HG02943 (cell line): Measurements from ENCODE around the gene GOLM1.
"Not testable (repeated sequence)": the region's sequence is repeated elsewhere in the genome, so short reads cannot be mapped to it uniquely, and the experiment has no call there.

Experiments used
- ATAC-seq: cut with Tn5 transposase; IDR thresholded peaks from one replicate; pipeline ENCODE4 v1.9.1; 2021; ENCODE audit warnings: mild to moderate bottlenecking, low read depth, moderate library complexity; ENCODE audit not compliant: unreplicated experiment

GOLM1 gene, protein sequence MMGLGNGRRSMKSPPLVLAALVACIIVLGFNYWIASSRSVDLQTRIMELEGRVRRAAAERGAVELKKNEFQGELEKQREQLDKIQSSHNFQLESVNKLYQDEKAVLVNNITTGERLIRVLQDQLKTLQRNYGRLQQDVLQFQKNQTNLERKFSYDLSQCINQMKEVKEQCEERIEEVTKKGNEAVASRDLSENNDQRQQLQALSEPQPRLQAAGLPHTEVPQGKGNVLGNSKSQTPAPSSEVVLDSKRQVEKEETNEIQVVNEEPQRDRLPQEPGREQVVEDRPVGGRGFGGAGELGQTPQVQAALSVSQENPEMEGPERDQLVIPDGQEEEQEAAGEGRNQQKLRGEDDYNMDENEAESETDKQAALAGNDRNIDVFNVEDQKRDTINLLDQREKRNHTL

DNA sequence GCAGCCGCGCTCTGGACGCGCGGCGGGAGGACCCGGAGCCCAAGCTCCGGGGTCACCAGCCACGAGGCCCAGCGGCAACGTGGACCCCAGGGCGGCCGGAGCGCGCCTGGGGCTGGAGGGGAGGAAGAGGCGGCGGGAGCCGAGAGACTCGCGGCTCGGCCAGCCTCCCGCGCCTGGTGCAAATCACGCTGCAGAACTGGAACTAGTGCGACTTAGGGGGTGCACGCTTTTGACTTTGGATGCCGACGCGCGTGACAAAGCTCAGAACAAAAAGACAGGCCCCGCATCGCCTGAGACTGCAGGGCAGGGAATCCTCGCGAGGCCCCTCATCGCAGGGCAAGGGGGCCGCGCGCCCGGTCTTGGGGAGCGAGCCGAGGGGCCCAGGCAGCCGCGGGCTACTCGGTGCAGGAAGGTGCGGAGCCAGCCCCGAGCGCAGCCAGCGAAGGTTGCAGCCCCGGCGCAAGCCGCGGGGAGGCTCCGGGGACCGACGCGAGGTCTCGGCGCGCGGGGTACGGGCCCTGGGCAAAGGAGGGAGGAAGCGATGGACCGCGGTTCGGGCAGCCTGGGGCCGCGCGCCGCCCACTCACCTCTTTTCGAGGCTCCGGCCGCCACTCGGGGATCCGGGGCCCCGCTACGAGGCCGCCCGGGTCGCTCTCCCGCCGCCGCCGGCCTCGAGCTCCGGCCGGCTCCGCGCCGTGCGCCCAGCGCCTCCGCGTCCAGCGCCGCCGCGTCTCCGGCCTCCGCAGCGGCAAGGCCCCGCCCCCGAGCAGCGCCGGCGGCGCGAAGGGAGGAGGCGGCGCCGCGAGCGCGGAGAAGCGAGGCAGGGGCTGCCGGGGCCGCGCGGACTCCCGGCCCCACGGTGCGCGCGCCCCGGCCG, at the start of gene GOLM1:
GOLM1 (minus strand) TSS at position 735 of the 877 bp plus-strand sequence. CDS start 20,238 bp downstream, outside the sequence.
- ATAC-seq: peak; percentile 73

DNA sequence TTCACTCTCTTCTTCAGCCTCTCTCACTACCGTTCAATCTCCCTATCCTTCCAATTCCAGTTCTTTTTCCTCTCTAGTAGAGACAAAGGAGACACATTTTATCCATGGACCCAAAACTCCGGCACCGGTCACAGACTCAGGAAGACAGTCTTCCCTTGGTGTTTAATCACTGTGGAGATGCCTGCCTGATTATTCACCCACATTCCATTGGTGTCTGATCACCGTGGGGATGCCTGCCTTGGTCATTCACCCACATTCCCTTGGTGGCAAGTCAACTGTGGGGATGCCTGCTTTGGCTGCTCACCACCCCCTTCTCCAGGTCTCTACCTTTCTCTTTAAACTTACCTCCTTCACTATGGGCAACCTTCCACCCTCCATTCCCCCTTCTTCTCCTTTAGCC, 47.3 kb upstream of the GOLM1 start:
- ATAC-seq: not testable (repeated sequence)

DNA sequence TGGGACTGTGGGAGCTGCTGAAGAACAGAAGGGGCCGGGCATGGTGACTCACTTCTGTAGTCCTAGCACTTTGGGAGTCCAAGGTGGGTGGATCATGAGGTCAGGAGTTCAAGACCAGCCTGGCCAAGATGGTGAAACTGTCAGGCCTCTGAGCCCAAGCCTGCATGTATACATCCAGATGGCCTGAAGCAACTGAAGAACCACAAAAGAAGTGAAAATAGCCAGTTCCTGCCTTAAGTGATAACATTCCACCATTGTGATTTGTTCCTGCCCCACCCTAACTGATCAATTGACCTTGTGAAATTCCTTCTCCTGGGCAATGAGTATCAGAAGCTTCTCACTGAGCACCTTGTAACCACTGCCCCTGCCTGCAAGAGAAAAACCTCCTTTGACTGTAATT, 46.6 kb upstream of the GOLM1 start:
- not testable (repeated sequence) for ATAC-seq

DNA sequence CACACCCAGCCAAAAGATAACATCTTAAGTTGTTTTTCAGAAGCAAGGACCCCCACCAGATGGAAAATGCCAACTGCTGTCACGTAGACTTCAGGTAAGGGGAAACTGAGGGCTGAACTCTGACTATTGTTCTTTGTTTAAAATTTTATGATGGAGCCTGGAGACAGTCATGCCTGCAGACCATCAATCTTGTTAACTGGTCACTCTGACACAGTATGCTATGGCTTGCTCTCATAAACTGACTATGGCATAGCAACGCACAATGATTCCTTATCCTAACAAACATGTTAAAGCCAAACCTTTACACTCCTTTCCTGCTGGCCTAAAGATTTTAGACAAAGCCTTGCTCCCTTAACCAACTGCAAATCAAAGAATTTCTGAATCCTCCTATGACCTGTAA, 43.6 kb upstream of the GOLM1 start:
- ATAC-seq: no peak

DNA sequence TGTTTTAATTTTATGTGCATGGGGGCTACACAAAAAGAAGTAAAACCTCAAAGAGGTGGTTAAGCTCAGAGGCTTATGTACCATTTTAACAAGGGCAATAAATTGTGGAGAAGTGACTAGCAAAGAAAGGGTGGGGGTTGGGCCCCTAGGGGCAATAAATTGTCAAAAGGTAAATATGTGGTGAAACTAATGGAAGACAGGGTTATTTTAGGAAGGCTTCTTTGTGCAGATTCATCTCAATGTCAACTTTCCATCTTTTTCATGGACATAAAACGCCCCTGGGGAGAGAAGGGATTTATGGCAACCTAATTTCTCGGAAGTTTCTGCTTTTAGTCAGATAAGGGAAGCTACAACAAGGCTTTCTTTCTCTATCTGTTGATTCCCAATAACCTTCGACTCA, 42.5 kb upstream of the GOLM1 start:
- no peak for ATAC-seq

DNA sequence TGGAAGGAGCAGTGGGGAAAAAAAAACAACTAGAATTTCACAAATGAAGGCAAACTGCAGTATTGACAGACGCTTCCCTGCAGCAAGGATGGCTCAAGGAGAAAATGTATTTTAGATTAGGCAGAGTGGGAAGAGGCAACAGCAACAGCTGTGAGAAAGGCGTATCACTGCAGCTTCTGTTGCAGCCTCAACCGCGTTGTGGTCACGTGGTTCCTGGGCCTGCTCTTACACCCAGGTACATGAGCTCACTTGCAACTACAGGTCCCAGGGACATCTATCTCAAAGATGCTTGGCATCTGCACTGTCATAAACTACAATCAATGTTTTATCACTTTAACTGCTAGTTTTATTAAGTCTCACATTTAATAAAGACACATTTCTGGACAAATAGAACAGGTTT, 36.0 kb upstream of the GOLM1 start:
- ATAC-seq: no peak

DNA sequence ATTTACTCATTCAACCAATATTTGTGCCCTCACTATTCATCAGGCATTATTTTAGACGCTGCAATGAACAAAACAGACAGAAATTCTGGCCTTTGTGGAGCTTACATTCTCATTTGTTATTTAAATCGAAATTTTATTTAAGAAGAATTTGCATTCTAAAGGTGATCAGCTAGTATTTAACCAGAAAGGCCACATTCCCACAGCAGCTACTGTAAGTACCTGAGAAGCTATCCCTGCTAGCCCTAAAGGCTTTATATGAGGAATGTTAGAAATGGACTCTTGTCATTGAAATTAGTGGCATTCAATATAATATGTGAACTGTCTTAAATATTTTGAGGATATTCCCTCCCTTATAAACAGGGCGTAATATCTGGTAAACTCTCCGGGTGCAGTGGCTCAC, 35.0 kb upstream of the GOLM1 start:
- no peak for ATAC-seq

DNA sequence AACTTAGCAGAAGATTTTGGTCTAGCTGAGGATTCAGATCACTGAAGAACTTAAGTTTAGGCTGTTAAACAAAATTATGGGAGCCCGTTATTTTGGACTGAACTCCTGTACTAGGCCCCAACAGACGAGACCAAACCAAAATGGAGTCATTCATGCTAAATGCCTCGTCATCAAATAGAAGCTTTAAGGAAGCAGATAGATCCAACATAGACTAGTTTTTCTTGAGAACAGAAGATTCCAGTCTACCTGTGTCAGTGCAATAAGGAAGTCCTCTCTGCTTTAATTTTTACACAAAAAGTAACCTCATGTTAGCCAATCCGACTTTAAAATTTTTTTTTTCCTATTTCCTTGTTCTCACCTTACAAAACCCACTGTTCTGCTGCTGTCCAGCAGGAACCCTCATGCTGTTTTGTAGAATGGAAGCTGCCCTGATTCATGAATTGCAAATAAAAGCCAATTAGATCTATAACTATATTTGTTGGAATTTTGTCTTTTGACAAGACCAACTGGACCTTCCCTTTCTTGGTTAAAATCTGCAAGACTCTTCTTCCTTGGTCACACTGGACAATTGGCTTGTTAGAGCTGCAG, 29.0 kb upstream of the GOLM1 start:
- no peak for ATAC-seq

DNA sequence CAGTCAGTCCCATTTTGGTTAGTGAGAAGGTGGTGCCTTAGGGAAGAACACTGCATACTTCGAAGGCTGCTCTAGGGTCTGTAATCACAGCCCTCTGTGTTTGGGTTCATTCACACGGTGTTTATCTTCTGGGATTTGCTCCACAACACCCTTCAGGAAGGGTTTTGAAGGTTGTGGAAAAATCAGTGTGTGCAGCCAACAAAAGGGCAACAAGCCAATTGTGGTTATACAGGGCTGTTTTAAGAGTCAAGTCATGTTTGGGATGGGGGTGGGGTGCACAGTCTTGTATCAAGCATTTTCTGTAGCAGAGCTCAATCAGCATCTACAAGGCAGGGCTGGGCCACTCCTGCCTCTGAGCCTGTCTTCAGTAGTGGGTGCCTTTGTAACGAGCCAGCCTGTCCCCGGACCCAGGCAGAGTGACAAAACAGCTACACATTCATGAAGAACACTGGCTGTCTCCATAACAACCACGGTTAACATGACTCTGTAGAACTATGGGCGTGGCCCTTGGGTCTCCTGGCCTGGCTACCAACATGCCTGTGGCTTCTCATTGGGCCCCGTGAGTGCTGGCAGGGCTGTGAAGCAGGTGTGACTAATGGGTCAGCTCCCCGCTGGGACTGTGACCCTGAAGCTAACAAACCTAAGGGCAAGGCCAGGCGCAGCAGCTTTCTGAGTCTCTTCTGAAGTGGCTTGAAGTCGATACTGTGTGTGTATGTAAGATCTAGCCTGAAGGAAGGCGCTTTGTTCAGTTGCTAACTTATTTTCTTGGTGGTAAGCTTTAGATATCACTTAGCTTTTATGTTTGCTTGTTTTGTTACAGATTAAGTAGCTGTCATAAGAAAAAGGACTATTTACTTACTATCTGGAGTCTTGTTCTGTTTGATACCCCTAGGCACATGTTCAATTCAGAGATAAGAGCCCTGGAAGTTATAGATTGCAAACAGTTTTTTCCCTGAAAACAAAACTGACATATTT, 27.9 kb upstream of the GOLM1 start:
- ATAC-seq: no peak

DNA sequence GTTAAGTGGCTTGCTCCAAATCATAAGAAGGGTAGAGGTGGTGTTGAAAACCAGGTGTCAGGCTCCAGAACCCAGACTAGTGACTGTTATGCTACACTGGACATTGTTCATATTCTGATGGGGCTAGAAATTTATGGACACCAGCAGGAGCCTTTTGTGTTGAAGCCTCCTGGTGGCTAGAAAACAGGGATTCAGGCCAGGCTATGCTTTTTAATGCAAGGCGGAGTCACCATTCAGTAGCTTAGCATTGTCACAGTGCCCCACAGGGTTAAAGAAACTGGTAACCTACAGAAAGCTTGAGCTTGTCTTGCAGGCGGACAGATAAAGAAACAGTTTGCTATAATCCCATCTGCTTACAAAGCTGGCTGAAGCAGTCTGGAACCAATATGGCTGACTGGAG, 23.0 kb upstream of the GOLM1 start:
- no peak for ATAC-seq

DNA sequence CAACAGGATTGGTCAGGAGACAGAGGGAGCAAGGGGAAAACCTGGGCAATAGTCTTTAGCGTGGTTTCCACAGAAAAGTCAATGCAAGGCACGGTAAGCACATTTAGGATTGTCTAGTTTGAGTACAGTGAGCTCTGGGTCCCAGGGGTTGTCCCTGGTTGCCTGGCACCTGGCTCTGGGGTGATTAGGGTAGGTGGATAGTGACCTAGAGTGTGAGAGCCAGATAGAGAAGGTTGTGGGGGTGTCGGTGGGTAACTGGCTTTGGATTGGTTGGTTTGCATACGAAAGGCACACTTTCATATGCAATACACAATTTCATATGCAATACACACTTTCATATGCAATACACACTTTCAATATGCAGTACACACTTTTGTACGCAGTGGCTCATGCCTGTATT, 20.1 kb upstream of the GOLM1 start:
- no peak for ATAC-seq

DNA sequence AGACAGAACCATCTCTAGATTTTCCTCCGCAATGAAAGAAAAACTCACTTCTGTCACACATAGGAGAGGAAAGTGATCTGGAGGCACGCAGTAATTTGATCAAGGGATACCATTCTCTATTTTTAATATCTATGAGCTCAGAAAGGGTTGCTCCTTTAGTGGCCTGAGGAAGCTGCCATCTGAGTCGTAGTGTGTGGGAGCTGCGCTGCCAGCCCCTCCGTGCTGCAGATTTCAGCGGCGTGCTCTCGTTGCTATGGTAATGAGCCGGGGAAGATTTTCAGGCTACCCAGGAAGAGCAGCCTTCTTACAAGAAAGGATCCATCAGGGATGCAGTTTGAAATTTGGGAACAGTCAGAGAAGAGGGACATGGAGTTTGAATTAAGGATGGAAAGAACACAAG, 17.1 kb upstream of the GOLM1 start:
- ATAC-seq: no peak

DNA sequence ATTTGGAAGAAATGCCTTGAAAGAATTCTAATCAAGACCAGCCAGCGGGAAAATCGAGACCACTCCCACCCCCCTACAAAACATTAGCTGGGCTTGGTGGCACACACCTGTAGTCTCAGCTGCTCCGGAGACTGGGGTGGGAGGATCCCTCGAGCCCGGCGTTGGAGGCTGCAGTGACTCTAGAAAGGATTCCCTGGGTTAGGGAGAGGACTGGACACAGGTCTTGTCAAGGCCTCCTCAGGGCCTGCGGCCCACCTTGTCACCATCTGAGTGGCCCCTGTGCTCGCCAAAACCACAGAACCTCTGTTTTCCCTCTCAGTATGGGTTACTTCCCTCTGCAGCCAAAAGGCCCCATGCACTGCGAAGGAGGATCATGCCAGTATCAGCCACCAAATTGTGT, 16.5 kb upstream of the GOLM1 start:
- no peak for ATAC-seq

DNA sequence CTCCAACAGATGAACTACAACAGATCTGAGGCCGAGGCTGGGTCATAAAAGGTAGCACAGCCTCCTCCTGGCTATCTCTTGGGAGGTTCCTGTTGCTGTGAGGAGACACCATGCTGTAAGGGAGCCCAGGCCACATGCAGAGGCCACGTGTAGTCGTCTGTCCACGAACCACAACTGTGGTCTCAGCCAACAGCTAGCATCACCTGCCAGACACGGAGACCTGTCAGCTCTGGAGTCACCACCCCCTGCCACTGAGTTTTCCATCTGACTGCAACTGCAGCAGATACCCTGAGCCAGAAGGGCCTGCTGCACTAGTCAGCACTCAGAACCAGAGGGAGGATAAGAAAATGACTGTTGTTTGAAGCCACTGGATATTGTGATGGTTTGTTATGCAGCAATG, 12.7 kb upstream of the GOLM1 start:
- no peak for ATAC-seq

DNA sequence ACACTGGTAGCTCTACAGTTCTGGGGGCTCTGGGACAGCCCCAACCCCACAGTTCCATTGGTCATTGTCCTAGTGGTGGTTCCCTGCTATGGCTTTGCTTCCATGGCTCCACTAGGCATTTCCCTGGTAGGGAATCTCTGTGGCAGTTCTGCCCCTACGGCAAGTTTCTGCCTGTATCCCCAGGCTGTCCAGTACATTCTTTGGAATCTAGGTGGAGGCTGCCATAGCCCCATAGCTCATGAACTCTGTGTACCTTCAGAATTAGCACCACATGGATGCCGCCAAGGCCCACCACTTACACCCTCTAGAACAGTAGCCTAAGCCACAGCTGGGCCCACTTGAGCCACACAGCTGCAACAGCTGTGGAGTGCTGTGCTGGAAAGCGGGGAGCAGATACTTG, 3.3 kb upstream of the GOLM1 start:
- ATAC-seq: no peak

DNA sequence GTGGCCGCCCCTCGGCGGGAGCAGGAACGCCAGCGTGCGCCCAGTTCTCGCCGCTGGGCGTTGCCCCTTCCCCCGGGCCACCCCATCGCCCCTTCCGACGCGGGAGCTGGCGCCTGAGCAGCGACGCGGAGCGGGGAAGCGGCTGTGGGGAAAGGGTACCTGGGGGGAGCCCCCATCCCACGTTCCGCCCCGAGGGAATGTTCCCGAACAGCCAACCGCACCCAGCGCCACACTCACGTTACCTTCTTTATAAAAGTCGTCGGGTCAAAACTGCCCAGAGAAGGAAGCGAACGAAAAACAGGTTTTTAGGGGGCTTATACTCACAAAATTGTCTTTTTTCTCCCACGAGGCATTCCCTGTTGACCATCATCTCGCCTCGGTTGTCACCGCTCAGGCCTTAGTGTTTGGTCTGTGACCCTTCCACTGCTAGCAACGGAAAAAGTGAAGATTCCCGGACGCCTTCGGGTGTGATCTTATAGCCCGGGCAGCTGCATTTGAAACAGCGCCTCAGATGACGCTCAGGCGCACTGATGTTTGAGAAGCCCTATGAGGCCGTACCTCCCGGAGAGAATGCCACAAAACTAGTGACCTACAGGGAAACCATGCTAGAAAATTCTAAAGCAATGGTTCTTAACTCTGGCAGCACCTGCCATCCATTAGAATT, 475 bp upstream of the GOLM1 start:
- ATAC-seq: no peak

DNA sequence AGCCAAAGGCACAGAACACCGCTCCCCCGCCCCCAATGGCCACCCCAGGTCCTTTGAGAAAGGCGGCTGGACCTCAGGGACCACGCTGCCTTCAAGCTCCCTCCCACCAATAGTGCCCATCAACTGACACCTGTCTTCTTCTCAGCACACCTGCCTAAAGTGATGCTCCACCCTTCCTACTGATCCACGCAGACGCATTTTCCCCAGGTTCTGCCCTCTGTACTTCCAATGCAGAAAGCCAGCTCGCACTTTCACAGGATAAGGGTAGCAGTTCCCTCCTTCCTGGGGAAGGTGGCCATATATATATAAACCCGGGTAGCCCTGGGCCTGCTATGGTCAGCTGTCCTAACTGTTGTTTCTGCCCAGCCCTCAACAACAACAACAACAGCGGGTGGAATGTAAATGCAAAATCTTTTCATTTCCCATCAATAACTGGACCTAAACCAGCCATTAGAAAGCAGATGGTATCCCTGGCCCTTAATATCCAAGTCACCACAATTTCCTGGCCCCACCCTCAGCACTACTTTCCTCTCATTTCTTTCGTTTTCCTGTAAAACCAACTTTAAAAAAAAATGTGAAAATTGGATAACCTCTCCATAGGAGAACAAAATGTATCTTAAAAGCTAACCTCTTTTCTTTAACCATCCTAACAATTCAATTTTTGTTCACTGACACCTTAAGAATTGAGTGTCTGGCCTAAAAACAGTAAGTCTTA, 1.7 kb downstream of the GOLM1 start:
- ATAC-seq: no peak

DNA sequence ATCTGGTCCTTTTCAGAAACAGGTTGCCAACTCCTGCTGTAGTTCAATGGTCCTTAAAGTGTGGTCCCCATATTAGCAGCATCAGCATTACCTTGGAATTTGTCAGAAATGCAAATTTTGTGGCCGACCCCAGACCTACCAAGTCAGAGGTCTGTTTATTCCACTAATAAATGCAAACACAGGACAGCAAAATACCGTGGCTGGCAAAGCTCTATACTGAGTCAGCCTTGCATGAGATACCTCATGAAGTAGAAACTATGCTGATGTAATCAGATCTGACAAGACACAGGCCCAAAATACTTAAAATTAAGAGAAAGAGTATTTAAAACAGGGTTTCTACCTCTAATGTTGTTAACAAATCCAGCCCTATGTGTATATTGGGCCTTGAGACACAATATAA, 3.0 kb downstream of the GOLM1 start:
- no peak for ATAC-seq
